Uterus (tissue), 2 donors: ENCODE data around the gene DOCK1.

ENCODE experiments used
- POLR2A ChIP-seq, 2 donors: fragments of 450-650 bp; IDR thresholded peaks; one replicate each; pipeline ENCODE4 v1.6.1; 2016; ENCODE audit warnings: antibody characterized with exemption in 2 of 2, mild to moderate bottlenecking in 1 of 2, moderate library complexity in 1 of 2
- TF ChIP-seq, protein P1 (sequence below), 4 experiments: fragments of 200-600 bp in 2 of 4; fragments of 450-650 bp in 2 of 4; sonication (generic) in 2 of 4; IDR thresholded peaks; one replicate each; pipeline ENCODE4 v1.5.1; 2016 to 2019; ENCODE audit warnings: antibody characterized with exemption in 4 of 4, mild to moderate bottlenecking in 2 of 4, moderate library complexity in 1 of 4

DNA sequence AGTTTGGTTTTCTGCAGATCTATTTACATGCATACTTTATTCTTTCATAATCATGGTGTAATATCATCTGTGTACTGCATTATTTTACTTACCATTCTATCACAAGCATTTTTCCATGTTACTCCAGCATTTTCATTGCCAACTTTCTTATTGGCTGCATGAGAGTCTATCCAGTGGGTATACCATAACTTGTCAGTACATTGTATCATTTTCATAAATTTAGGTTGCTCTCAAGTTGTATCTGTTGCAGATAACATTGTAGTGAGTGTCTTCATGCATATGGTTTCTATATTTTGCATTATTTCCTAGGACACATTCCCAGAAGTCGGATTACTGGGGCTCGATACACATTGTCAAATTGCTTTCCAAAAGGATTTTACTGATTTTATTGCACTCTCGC, 378.3 kb downstream of the DOCK1 start:
- TF ChIP-seq POLR2A (IDR thresholded peaks at IDR 0.05), result no peak
- TF ChIP-seq, protein P1, sequence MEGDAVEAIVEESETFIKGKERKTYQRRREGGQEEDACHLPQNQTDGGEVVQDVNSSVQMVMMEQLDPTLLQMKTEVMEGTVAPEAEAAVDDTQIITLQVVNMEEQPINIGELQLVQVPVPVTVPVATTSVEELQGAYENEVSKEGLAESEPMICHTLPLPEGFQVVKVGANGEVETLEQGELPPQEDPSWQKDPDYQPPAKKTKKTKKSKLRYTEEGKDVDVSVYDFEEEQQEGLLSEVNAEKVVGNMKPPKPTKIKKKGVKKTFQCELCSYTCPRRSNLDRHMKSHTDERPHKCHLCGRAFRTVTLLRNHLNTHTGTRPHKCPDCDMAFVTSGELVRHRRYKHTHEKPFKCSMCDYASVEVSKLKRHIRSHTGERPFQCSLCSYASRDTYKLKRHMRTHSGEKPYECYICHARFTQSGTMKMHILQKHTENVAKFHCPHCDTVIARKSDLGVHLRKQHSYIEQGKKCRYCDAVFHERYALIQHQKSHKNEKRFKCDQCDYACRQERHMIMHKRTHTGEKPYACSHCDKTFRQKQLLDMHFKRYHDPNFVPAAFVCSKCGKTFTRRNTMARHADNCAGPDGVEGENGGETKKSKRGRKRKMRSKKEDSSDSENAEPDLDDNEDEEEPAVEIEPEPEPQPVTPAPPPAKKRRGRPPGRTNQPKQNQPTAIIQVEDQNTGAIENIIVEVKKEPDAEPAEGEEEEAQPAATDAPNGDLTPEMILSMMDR (IDR thresholded peaks at IDR 0.05), result no peak
